ENCODE data around the gene TRIM25. TPM values are rescaled to one million over a fixed set of nuclear protein-coding genes. Genes with fewer than 3 reads are reported as not detected.

The TRIM25 gene
- total RNA-seq, 1 donor from 2014 or later = 19.9 TPM

DNA sequence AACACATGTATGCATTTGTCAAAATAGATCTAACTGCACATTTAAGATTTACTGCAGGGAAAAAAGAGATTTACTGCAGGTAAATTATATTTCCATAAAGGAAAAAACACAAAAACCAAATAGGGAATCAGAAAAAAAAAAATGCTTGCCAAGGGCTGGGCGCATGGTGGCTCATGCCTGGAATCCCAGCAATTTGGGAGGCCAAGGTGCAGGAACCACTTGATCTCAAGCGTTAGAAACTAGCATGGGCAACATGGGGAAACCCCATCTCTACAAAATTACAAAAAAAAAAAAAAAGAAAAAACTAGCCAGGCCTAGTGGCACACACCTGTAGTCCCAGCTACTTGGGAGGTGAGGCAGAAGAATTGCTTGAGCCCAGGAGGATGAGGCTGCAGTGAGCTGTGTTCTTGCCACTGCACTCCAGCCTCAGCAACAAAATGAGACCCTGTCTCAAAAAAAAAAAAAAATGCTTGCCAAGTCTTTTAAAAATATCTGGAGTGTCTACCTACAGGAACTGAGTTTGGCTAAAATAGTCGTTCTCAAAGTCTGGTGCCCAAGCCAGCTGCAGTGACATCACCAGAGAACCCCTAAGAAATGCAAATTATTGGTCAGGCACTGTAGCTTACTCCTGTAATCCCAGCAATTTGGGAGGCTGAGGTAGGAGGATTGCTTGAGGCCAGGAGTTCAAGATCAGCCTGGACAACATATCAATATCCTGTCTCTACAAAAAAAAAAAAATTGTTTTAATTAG is 17.5 kb downstream of the TRIM25 start:
- no peak for DNase-seq (ENCODE audit: low read depth)

DNA sequence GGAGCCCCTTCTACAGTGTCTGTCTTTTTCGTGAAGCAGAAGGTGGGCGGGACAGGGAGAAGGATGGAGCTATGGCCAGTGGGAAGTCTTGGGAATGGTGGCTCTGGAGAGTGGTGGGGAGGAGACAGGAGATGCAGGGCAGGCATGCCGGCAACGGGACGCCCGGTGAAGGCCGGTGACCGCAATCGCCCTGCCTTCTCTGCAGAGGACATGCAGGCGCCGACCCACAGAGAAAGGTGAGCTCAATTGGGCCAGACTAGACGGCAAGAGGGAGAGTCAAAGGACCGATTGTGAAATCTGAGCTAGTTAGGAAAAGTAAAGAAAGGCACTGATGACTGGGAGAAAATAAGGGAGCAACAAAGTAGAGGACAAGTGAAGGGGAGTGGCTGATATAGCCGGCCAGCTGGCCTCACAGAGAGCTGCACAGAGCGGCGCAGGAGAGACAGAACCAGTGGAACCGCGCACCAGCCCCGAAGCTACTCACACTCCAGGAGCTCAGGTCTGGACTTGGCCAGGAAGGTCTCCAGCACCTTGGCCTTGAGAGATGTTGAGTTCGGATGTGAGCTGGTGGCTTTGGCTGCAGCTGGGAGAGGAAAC is 18.9 kb downstream of the TRIM25 start:
- DNase-seq (ENCODE audit: low read depth) = no peak

DNA sequence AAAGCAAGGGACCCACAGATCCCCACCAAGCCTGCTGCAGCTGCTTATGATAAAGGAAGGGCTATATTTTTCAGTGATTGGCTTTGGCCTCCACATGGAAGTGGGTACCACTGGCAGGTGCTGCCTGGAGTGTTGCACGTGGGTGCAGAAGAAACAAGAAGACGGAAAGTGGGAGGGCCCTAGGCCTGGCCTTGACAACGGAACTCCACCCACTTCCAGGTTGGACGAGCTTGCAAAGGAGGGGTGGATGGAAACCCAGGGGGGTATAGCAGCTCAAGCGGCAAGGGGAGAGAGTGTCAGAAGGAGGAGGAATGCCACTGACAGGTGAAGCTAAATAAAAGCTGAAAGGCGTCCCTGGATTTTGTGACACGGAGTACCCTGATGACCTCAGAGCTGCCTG is 20.3 kb downstream of the TRIM25 start:
- DNase-seq (ENCODE audit: low read depth) = no peak

DNA sequence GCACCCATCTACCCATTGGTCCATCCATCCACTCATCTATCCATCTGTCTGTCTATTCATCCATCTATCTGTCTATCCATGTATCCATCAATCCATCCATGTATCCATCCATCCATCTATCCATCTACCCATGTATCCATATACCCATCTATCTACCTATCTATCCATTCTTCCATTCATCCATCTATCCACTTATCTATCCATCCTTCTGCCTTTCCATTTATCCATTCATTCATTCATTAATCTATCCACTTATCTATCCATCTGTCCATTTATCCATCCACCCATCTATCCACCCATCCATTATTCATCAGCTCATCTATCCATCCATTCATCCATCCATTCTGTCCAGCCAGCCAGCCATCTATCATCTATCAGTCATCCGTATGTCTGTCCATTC is 21.5 kb downstream of the TRIM25 start:
- no peak for DNase-seq (ENCODE audit: low read depth)

DNA sequence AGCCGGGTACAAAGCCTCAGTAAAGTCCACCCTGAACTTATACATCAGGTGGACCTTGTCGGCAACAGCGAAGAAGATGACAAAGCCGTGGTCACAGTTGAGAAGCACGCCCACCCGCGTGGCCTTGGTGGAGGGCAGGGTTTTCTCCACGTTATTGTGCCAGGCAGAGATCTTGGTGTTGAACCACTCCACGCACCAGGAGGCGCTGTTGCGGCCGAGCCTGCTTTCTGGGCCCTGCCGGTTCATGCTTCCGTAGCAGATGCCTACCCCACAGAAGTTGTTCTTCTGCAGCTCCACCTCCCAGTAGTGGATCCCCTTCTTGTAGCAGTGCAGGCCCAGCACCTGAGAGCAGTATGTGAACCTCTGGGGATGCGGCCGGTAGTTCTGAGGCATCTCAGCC is 22.1 kb downstream of the TRIM25 start:
- DNase-seq (ENCODE audit: low read depth) = no peak

DNA sequence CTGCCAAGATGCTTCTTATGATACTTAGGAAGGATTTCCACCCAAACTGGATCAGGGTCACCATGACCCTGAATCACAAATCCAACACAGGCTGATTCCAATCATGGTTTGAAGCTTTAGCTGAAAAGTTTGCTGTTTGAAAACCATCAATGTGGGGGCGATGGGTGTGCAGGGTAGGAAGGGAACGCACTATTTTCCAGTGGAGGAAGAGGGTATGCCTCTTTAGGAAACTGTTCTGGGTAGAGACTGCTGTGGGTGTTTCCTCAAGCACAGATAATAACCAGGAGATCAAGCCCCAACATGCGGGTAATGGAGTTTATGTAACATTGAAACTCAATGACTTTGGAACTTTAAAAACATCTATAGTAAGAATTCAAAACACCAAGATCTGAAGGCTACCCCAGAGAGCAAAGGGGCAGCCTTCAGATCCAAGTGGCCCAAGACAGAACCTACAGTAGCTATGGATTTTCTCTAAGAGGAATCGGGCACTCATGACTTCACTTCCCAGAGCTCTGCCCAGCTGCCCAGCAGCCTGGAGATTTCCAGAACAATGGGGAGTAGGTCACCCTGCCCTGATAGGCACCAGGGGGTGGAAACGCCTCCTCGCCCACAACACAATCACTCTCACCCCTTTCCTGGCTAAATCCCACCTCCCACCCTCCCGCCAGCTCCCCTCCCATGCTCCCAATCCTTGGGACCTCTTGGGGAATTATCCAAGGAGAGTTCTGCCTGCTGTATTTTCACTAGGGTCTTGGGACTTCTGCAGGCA is 22.8 kb downstream of the TRIM25 start:
- DNase-seq (ENCODE audit: low read depth) = no peak

DNA sequence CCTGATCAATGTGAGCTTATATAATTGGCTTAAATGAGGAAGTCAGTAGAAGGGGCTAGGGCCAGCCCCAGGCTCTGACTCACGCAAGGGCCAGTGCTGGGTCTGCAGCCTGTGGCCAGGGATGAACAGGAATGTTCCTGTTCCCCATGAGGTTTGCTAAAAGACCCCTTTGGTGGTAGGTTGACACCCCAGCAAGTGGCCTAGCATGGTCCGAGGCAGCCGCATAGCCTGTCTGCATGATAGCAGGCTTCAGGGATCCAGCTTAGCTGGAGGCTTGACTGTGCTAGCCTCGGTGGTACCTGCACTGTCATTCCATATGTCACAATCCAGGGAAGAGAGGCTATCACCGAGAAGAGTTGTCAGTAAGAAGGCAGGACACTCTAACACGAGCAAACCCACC is 23.5 kb downstream of the TRIM25 start:
- DNase-seq (ENCODE audit: low read depth) = no peak

DNA sequence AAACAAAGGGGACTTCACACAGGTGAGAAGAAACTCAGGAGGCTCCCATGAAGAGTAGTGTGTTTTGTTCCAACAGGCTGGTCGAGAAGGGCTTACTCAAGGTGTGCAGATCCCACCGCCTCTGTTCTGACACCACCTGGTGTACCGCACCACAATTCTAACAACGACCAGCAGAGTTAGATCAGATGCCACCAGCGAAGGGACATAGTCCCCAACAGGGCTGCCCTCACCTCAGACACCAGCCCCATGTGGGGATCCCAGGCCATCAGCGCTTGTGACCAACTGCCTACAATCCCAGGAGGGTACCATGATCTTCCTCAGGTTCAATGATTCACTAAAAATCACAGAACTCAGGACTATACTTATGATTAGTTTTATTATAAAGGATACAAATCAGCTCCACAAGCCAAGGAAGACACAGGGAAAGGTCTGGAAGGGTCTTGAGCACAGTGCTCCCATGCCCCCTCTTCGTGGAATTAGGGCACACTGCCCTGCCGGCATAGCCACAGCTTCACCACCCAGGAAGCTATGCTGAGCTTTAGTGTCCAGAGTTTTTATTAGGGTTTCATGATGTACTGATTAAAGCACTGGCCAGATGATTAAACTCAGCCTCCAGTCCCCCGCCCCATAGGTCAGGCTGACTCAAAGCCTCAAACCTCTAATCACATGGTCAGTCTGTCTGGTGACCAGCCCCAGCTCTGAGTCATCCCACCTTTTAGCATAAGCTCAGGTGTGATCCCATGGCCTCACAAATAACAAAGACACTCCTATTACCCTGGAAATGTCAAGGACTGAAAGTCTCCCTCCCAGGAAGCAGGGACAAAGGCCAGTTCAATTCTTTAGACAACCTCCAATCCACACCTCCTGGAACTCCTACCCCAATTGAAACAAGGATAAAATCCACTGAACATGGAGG is 26.0 kb downstream of the TRIM25 start:
- no peak for DNase-seq (ENCODE audit: low read depth)

DNA sequence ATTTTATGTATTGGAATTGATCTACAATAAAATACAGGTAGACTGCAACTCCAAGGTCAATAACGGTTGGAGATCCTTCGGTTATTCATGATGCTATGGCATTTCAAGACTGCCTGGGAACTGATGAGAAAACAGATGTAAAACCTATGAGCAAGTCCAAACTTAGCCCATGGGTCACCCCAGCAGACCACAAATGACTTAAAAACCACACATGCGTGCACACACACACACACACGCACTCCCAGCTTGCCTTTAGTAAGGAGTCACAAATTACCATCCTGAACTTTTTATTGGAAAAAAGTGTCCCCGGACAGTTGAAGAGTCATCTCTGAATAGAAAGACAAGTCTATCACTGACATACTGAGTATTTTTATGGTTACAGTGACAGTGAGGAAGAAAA is 26.7 kb downstream of the TRIM25 start:
- peak; percentile 60 for DNase-seq (ENCODE audit: low read depth)

DNA sequence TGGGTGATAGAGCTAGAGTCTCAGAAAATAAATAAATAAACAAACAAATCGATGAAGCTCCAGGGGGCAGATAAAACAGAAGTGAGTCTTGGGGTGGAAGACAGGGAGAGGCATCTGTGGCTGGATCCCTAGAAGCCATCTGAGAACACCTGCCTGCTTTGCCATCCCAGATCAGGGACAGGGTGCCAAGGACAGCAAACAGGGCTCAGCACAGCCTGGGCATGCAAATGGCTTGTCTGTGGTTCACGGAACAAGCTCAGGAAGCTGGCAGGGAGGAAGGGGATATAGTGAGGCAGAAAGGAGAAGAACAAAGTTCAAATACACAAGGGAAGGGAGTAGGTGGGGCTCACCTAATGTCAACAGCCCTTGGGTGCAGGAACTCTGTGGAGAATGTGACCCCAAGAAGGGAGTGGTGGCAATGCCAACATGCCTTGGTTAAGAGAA is 27.5 kb downstream of the TRIM25 start:
- DNase-seq (ENCODE audit: low read depth) = peak; percentile 16

DNA sequence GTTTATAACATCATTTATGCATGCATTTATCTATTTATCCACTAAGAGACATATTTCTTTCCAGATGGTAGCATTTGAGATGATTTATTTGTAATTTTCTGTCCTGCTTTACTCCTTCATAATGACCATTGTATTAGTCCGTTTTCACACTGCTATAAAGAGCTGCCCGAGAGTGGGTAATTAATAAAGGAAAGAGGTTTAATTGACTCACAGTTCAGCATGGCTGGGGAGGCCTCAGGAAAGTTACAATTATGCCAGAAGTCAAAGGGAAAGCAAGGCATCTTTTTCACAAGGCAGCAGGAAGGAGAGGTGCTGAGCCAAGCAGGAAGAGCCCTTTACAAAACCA is 28.6 kb downstream of the TRIM25 start:
- no peak for DNase-seq (ENCODE audit: low read depth)

DNA sequence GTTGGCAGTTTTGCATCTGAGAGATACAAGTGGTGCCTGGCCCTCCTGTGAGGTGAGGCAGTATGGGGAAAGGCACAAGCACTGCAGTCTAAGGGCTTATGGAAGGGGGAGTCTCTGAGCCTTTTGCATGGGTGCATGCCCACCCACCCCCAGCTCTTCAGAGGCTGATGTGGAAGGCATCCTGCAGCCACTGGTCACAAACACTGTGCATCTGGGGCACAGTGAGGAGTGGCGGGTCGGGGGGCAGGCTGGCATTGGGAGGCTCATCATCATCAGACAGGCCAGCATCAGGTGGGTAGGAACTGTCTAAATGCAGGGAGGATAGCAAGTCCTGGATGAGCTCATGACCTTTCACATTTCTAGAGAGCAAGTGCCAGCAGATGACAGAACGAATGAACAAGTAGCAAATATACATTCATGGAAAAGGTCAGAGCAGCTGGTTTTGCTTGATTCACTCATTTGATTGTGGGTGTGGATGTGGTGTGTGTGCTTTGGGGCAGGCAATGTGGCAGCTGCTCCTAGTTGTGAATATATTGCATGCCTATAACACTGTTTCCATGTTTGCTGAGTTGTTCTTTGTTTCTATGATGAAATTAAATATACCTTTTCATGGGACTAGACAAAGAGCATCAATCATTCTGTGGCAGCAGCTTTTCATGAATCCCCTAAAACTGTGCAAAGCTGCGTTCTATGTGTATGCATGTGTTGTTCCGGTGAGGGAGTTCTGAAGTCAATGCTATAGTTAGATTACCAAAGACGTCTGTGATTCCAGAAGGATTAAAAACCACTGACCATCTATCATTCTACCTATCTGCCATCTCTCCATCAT is 29.2 kb downstream of the TRIM25 start:
- DNase-seq (ENCODE audit: low read depth) = peak; percentile 15

DNA sequence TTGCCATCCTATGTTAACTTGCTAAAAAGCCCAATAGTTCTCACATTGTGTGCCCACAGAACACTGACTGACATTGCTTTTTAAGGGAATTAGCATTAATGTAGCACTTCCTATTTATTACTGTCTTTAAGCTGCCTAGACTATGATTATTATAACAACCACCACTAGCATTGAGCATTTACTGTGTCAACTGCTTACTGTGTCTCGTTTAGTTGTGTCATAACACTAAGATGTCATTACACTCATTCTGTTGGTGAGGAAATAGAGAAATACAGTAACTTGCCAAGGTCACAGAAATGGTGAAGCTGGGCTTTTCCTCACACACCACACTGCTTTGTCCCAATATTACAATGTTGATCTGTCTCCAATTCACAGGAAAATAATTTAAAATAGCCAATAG is 30.2 kb downstream of the TRIM25 start:
- DNase-seq (ENCODE audit: low read depth) = no peak

DNA sequence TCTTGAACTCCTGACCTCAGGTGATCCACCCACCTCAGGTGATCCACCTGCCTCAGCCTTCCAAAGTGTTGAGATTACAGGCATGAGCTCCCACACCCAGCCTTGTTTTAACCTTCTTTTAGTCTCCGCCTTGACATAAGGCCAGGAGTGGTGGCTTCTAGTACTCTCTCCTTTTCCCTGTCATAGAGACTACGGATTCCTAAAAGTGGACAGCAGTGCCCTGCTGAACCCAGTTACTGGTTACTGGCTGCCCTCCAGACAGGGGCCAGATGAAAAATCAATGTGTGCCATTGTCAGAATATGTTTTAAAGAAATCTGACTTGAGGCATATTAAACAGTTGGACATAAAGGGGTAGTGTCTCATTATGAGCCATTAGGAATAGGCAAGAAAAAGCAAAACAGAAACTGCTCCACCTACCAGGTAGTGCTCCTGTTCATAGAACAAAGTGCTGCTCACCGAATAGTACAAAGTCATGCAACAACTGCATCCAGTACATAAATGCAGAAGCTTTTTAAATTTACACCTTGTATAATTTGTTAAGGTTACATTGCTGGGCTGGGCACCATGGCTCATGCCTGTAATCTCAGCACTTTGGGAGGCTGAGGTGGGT is 32.1 kb downstream of the TRIM25 start:
- no peak for DNase-seq (ENCODE audit: low read depth)

DNA sequence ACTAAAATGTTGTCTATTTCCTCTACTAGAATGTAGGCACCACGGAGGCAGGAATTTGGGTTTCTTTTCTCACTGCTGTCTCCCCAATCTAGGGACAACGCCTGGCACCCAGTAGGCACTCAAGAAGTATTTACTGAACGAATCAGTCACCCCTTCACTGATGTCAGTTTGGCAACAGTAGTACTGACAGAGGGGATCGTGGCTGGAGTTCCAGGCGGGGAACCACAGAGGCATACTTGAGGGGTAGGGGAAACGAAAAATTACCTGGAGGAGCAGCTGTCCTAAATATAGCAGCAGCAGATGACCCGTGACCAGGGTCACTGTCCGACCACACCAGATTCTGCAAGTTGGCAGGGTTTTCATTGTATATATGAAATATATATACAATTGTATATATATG is 33.3 kb downstream of the TRIM25 start:
- DNase-seq (ENCODE audit: low read depth) = peak; percentile 84

DNA sequence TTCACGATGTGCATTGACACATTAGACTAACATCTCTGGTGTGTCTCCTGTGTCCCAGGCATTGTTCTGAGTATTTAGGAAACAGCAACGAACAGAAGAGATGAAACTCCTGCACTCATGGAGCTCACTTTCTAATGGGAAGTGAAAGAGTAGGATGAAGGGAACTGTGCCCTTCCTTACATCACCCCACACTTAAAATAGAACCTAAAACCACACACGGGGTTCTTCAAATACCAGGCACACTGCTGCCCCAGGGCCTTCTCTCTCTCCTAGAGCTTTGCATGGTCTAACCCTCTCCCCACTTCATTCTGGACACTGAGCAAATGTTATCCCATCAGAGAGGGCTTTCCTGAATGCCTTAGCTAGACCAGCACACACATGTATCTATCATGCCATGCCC is 33.7 kb downstream of the TRIM25 start:
- DNase-seq (ENCODE audit: low read depth) = peak; percentile 82

DNA sequence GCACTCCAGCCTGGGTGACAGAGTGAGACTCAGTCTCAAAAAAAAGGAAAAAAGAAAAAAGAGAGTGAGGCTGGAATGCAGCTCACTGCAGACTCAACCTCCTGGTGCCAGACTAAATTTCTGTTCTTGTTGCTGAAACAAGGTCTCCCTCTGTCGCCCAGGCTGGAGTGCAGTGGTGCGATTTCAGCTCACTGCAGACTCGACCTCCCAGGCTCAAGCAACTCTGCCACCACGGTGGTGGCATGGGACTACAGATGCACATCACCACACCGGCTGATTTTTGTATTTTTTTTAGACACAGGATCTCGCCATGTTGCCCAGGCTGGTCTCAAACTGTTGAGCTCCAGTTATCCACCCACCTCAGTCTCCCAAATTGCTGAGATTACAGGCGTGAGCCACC is 34.6 kb downstream of the TRIM25 start:
- no peak for DNase-seq (ENCODE audit: low read depth)

DNA sequence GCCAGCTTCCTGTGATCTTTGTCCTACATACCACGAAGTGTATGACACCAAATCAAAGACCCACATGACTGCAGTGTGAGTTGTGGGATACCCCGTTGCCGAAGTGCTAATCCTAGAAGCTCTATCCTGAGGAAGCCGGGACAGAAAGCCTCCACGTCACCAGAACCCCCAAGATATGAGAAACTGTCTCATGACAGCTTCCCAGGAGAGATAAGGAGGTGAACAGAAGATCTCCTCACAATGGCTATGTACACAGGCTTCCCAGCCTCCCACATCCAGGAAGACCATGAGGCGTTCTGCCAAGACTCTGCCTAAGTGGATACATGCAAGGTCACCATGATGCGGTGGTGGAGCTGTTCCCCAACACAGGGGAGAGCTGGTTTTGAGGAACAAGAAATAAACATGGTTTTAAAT is 37.1 kb downstream of the TRIM25 start:
- DNase-seq (ENCODE audit: low read depth) = no peak

DNA sequence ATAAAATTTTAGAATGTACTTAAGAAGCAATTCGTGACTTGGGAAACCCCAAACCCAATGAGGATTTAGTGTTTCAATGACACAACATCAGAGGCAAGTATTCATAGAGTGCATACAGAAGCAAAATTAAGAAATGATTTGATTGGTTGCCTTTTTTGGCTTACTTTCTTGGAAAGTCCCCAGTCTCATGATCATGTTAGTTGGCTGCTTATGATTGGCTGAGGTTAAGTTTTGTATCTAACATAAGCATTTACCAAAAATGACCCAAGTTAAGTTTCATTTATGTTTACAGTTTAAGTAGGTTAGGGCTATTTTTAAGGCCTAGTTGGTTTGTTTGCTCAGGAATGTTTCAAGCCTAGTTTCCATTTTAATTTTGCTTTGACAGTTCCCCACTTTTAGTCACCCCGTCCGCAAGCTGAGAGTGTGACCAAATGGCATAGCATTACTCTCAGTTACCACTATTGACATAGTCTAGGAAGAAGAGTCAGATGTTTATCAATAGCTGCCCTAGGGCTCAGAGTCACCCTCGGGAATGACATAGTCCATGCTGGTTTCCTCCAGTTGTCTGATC is 43.7 kb downstream of the TRIM25 start:
- DNase-seq (ENCODE audit: low read depth) = no peak

DNA sequence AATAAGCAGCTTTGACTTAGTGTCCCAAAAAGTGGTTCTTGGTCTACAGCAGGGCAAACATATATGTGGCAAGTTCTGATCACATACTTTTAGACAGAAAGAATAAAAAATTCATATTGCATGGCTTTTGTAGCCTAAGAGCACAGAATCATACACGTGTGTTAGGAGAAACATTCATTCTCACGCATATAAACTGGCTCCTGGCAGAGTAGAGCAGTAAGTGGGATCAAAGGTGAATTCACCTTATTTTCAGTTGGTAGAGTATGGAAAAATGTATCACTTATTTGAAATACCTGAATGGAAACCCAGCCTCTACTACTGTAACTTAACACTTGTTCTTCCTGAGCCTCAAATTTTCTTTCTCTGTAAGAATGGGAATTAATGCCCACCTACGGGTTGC is 45.1 kb downstream of the TRIM25 start:
- DNase-seq (ENCODE audit: low read depth) = no peak
